K562 (cell line): ENCODE results near the gene DAPK2. TPM values are rescaled to one million over a fixed set of nuclear protein-coding genes. Genes with fewer than 3 reads are reported as not detected.

Source experiments
- CREM ChIP-seq: IDR thresholded peaks from 2 replicates; pipeline ENCODE4 v1.6.1; 2014; ENCODE audit warnings: antibody characterized with exemption, low read depth
- DEAF1 ChIP-seq: fragments of 450-650 bp; formaldehyde crosslinking; IDR thresholded peaks from 2 replicates; pipeline ENCODE4 v1.4.0; 2020; ENCODE audit warnings: mild to moderate bottlenecking, moderate library complexity
- ELF1 ChIP-seq: fragments of 200-800 bp; sonication (Bioruptor generic); IDR thresholded peaks from 2 replicates; pipeline ENCODE4 v1.6.1; 2016; ENCODE audit warnings: missing genetic modification characterization, missing compliant biosample characterization
- ETV1 ChIP-seq: fragments of 450-650 bp; conservative IDR thresholded peaks from 2 replicates; pipeline ENCODE4 v1.6.1; 2016; ENCODE audit warnings: missing genetic modification characterization, control low read depth, low read depth, missing compliant biosample characterization
- NFE2L1 ChIP-seq: fragments of 450-650 bp; IDR thresholded peaks from 2 replicates; pipeline ENCODE4 v1.6.1; 2016; ENCODE audit warnings: missing genetic modification characterization, low read depth, mild to moderate bottlenecking, missing compliant biosample characterization, moderate library complexity, borderline replicate concordance
- NFXL1 ChIP-seq: fragments of 450-650 bp; formaldehyde crosslinking; IDR thresholded peaks from 2 replicates; pipeline ENCODE4 v1.4.0; 2021; ENCODE audit warnings: mild to moderate bottlenecking
- TAF7 ChIP-seq: fragments of 450-650 bp; IDR thresholded peaks from 2 replicates; pipeline ENCODE4 v1.6.1; 2016; ENCODE audit warnings: missing genetic modification characterization, missing compliant biosample characterization
- TSC22D4 ChIP-seq: fragments of 450-650 bp; IDR thresholded peaks from 2 replicates; pipeline ENCODE4 v1.6.1; 2016; ENCODE audit warnings: missing genetic modification characterization, missing biosample characterization, control low read depth
- ZBTB5 ChIP-seq: fragments of 450-650 bp; IDR thresholded peaks from 2 replicates; pipeline ENCODE4 v1.6.1; 2017; ENCODE audit warnings: antibody characterized with exemption
- ZBTB7A ChIP-seq: IDR thresholded peaks from 2 replicates; pipeline ENCODE4 v1.6.1; 2011; ENCODE audit warnings: low read depth, mild to moderate bottlenecking, low read length, moderate library complexity, borderline replicate concordance; ENCODE audit not compliant: control insufficient read depth
- ZNF239 ChIP-seq: fragments of 250-450 bp; sonication (Bioruptor Pico); IDR thresholded peaks from 2 replicates; pipeline ENCODE4 v1.4.0; 2020; ENCODE audit warnings: mild to moderate bottlenecking
- ZNF311 ChIP-seq: fragments of 250-450 bp; sonication (Bioruptor Pico); IDR thresholded peaks from 2 replicates; pipeline ENCODE4 v1.4.0; 2020; ENCODE audit warnings: mild to moderate bottlenecking, moderate library complexity
- ZNF583 ChIP-seq: fragments of 250-450 bp; sonication (Bioruptor Pico); IDR thresholded peaks from 2 replicates; pipeline ENCODE4 v1.4.0; 2020
- ZNF778 ChIP-seq: fragments of 450-650 bp; formaldehyde crosslinking; IDR thresholded peaks from 2 replicates; pipeline ENCODE4 v1.4.0; 2020; ENCODE audit warnings: mild to moderate bottlenecking, moderate library complexity
- ZNF79 ChIP-seq: fragments of 250-450 bp; sonication (Bioruptor Pico); IDR thresholded peaks from 2 replicates; pipeline ENCODE4 v1.4.0; 2020; ENCODE audit warnings: low read depth, mild to moderate bottlenecking, moderate library complexity
- polyA plus RNA-seq, 8 experiments: library from polyadenylated mRNA; depleted of rRNA in 4 of 8; stranded (reverse) in 5 of 8; unstranded in 3 of 8; fragments of >200 nt; fragmentation: Nextera tagmentation in 2 of 8; fragmentation: Illumina TruSeq in 1 of 8; extraction: Ambion mirVana in 2 of 8; extraction: Trizol in 1 of 8; gene quantifications; 2 replicates each; pipeline versions ENCODE4 v1.2.1 to v1.2.3, GENCODE V29; 2011 to 2014; ENCODE audit warnings: inconsistent platforms in 1 of 8, missing spikeins in 1 of 8
- total RNA-seq, 7 experiments: library from RNA; depleted of rRNA in 6 of 7; stranded (reverse); fragments of >200 nt in 6 of 7; fragmentation: Illumina TruSeq in 2 of 7; extraction: Trizol in 2 of 7; gene quantifications; 2 replicates each; pipeline versions ENCODE4 v1.2.1 to v1.2.3, GENCODE V29; 2011 to 2021; ENCODE audit warnings: low replicate concordance in 1 of 7
- TF ChIP-seq, protein P1 (sequence below): fragments of 450-650 bp; formaldehyde crosslinking; IDR thresholded peaks from 2 replicates; pipeline ENCODE4 v1.4.0; 2022; ENCODE audit warnings: missing genetic modification characterization
- TF ChIP-seq, protein P2 (sequence below): sonication (generic); formaldehyde crosslinking; IDR thresholded peaks from 2 replicates; pipeline ENCODE4 v1.8.0; 2023; ENCODE audit warnings: mild to moderate bottlenecking, missing genetic modification reagents
- TF ChIP-seq, protein P3 (sequence below): sonication (generic); formaldehyde crosslinking; IDR thresholded peaks from 2 replicates; pipeline ENCODE4 v1.5.0; 2020; ENCODE audit warnings: missing genetic modification reagents

The DAPK2 gene
- total and polyA plus RNA-seq, 9 of the 15 experiments (the other 6 are each of a cell fraction or from before 2014, with no cell fraction given) = 0.14 to 5.2 (median 2.2) TPM

- TF ChIP-seq ELF1 (tag) (0 out of 2 replicates have a peak, but pooled peaks have one; percentile 44), TSC22D4 (tag) (no peak), ZNF778 (no peak), NFXL1 (CRISPR knock-in tag) (no peak), ZNF79 (CRISPR knock-in tag) (no peak), ZNF583 (CRISPR knock-in tag) (no peak), ZNF311 (CRISPR knock-in tag) (no peak), CREM (peak; percentile 37; the same call in 1 of the 2 replicates), DEAF1 (CRISPR knock-in tag) (peak; percentile 57; the same call in 1 of the 2 replicates), ETV1 (tag) (no peak), ZBTB7A (no peak), ZNF239 (CRISPR knock-in tag) (no peak), TAF7 (tag) (no peak), NFE2L1 (tag) (no peak), ZBTB5 (peak; percentile 63; the same call in 1 of the 2 replicates)
- TF ChIP-seq, protein P1, sequence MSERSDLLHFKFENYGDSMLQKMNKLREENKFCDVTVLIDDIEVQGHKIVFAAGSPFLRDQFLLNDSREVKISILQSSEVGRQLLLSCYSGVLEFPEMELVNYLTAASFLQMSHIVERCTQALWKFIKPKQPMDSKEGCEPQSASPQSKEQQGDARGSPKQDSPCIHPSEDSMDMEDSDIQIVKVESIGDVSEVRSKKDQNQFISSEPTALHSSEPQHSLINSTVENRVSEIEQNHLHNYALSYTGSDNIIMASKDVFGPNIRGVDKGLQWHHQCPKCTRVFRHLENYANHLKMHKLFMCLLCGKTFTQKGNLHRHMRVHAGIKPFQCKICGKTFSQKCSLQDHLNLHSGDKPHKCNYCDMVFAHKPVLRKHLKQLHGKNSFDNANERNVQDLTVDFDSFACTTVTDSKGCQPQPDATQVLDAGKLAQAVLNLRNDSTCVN (CRISPR knock-in tag) = no peak
- TF ChIP-seq, protein P2, sequence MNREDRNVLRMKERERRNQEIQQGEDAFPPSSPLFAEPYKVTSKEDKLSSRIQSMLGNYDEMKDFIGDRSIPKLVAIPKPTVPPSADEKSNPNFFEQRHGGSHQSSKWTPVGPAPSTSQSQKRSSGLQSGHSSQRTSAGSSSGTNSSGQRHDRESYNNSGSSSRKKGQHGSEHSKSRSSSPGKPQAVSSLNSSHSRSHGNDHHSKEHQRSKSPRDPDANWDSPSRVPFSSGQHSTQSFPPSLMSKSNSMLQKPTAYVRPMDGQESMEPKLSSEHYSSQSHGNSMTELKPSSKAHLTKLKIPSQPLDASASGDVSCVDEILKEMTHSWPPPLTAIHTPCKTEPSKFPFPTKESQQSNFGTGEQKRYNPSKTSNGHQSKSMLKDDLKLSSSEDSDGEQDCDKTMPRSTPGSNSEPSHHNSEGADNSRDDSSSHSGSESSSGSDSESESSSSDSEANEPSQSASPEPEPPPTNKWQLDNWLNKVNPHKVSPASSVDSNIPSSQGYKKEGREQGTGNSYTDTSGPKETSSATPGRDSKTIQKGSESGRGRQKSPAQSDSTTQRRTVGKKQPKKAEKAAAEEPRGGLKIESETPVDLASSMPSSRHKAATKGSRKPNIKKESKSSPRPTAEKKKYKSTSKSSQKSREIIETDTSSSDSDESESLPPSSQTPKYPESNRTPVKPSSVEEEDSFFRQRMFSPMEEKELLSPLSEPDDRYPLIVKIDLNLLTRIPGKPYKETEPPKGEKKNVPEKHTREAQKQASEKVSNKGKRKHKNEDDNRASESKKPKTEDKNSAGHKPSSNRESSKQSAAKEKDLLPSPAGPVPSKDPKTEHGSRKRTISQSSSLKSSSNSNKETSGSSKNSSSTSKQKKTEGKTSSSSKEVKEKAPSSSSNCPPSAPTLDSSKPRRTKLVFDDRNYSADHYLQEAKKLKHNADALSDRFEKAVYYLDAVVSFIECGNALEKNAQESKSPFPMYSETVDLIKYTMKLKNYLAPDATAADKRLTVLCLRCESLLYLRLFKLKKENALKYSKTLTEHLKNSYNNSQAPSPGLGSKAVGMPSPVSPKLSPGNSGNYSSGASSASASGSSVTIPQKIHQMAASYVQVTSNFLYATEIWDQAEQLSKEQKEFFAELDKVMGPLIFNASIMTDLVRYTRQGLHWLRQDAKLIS = no peak
- TF ChIP-seq, protein P3, sequence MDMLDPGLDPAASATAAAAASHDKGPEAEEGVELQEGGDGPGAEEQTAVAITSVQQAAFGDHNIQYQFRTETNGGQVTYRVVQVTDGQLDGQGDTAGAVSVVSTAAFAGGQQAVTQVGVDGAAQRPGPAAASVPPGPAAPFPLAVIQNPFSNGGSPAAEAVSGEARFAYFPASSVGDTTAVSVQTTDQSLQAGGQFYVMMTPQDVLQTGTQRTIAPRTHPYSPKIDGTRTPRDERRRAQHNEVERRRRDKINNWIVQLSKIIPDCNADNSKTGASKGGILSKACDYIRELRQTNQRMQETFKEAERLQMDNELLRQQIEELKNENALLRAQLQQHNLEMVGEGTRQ (CRISPR knock-in tag) = no peak
Observed at GRCh38 chr15:63891079-63891767, 155.1 kb downstream of the DAPK2 start (continued).
